ENCODE measurements around the gene TPM4. TPM values are rescaled to one million over a fixed set of nuclear protein-coding genes. Genes with fewer than 3 reads are reported as not detected.

TPM4 gene
- total and polyA plus RNA-seq, 2 of the 8 experiments (the other 6 are each of a cell fraction or from before 2014, with no cell fraction given), result 160 to 359 TPM

- Histone ChIP-seq H3K9me3 (ENCODE audit: insufficient read depth in 2 of 2, low read depth in 1 of 2, low read length in 1 of 2) (peaks cover 15% of the 10 kb centered on the region in 2 experiments; a peak in 2 of 4 replicates), H2AK5ac (ENCODE audit: low read depth, low read length) (no peak overlapping the region), H4K91ac (replicated peaks; ENCODE audit: insufficient read length, low read length) (no peak overlapping the region), H3K79me2 (ENCODE audit: control insufficient read depth in 1 of 2, insufficient read depth in 2 of 2, low read length in 2 of 2) (no peaks in the 10 kb centered on the region), H4K8ac (ENCODE audit: extremely low read depth, insufficient read depth, low read length) (no peak overlapping the region), H3K4me1 (replicated peaks in 1 of 4; ENCODE audit: control insufficient read depth in 3 of 4, insufficient read depth in 4 of 4, low read length in 3 of 4) (no peaks in the 10 kb centered on the region), H4K5ac (ENCODE audit: insufficient read length, low read depth, low read length) (no peak overlapping the region), H3K4me2 (ENCODE audit: insufficient read depth in 1 of 2, low read depth in 2 of 2, low read length in 2 of 2) (no peak overlapping the region), H2BK5ac (ENCODE audit: low read depth, low read length) (no peak overlapping the region), H3K56ac (replicated peaks; ENCODE audit: insufficient read length, low read depth, low read length) (no peak overlapping the region), H3K27me3 (replicated peaks in 1 of 4; ENCODE audit: control insufficient read depth in 3 of 4, extremely low read depth in 1 of 4, insufficient read depth in 3 of 4, low read length in 3 of 4) (no peaks in the 10 kb centered on the region), H3K18ac (ENCODE audit: extremely low read depth, low read length) (no peak overlapping the region), H4K20me1 (replicated peaks in 1 of 2; ENCODE audit: control insufficient read depth in 1 of 2, insufficient read depth in 2 of 2, low read length in 2 of 2) (no peaks in the 10 kb centered on the region), H3K4me3 (ENCODE audit: extremely low read depth in 1 of 4, insufficient read depth in 2 of 4, low read depth in 3 of 4, low read length in 4 of 4) (no peak overlapping the region), H2BK12ac (ENCODE audit: low read depth, low read length) (no peak overlapping the region), H2BK120ac (replicated peaks; ENCODE audit: low read depth, low read length) (no peak overlapping the region), H2BK15ac (ENCODE audit: low read length) (no peak overlapping the region), H3K4ac (replicated peaks; ENCODE audit: insufficient read length, low read depth, low read length) (no peak overlapping the region), H3K9ac (replicated peaks in 1 of 4; ENCODE audit: extremely low read depth in 1 of 4, low read depth in 3 of 4, low read length in 3 of 4) (no peak overlapping the region), H2BK20ac (ENCODE audit: low read length) (no peak overlapping the region), H3K23ac (ENCODE audit: insufficient read length) (no peak overlapping the region), H3K79me1 (ENCODE audit: low read depth, low read length) (no peaks in the 10 kb centered on the region), H3K27ac (ENCODE audit: low read depth, low read length) (no peak overlapping the region), H3K14ac (ENCODE audit: insufficient read length) (no peak overlapping the region), H2AFZ (ENCODE audit: low read length) (no peak overlapping the region), H3K36me3 (ENCODE audit: control insufficient read depth in 2 of 4, insufficient read depth in 4 of 4, low read length in 3 of 4) (no peaks in the 10 kb centered on the region), H3K23me2 (ENCODE audit: low read depth, low read length) (no peaks in the 10 kb centered on the region)
- FAIRE-seq (no peak), DNase-seq (ENCODE audit: low read depth in 1 of 2, low spot score in 2 of 2) (no peak)
- ChIA-PET POLR2A (ENCODE audit: partially characterized antibody) (no interaction called here), CTCF (ENCODE audit: partially characterized antibody) (interaction anchor here (2.1 to 5.1 kb wide), 2 partner anchors 9 to 11 kb away, joined by 12 to 39 read pairs; no protein-coding TSS in a partner anchor)
- WGBS, 2 experiments (ENCODE audit: extremely low coverage in 1 of 2, insufficient coverage in 1 of 2, insufficient read length in 1 of 2, insufficient replicate concordance in 2 of 2, low coverage in 1 of 2, low lambda C conversion rate in 2 of 2, missing lambda C conversion rate in 1 of 2), result 78% methylated on average over 11 of the region's 11 CpGs; no CpG with 5 or more reads in 1 of the 2 experiments
- no peak for TF ChIP-seq RNF2 (IDR thresholded peaks at IDR 0.05; ENCODE audit: borderline replicate concordance, low read depth, low read length, missing control alignments, poor library complexity, severe bottlenecking)
- TF ChIP-seq RFX5 (IDR thresholded peaks at IDR 0.05; ENCODE audit: borderline replicate concordance, low read depth, low read length), result no peak
- TF ChIP-seq CBX8 (IDR thresholded peaks at IDR 0.05; ENCODE audit: borderline replicate concordance, low read depth, low read length), result no peak
- no peak for TF ChIP-seq CBX5 (IDR thresholded peaks at IDR 0.05; ENCODE audit: low read depth, low read length)
- TF ChIP-seq CHD2 (IDR thresholded peaks at IDR 0.05; ENCODE audit: low read length), result 0 out of 2 replicates have a peak, but pooled peaks have one; percentile 21
- no peak for TF ChIP-seq CREB1 (IDR thresholded peaks at IDR 0.05)
- TF ChIP-seq ATF2 (IDR thresholded peaks at IDR 0.05; ENCODE audit: low read length), result no peak
- TF ChIP-seq SP2 (IDR thresholded peaks at IDR 0.05; ENCODE audit: low read length), result no peak
- peak; percentile 74 for TF ChIP-seq SP1 (IDR thresholded peaks at IDR 0.05; ENCODE audit: low read depth, low read length)
- TF ChIP-seq TAF7 (optimal IDR thresholded peaks at IDR 0.05; ENCODE audit: borderline replicate concordance, low read depth, low read length), result no peak
- TF ChIP-seq KDM4A (IDR thresholded peaks at IDR 0.05; ENCODE audit: low read depth, low read length, severe bottlenecking), result no peak
These were observed 24.9 kb upstream of the TPM4 start for GRCh38 chr19:16051254-16052025.
